Activated naive CD8-positive, alpha-beta T cell treated with anti-CD3 and anti-CD28 coated beads, Interleukin-2, amount 50 U/mL, for 24 hours (primary cell): ENCODE results near the gene HM13.
"Not testable (repeated sequence)": the region's sequence is repeated elsewhere in the genome, so short reads cannot be mapped to it uniquely, and the experiment has no call there.

ENCODE experiments used
- ATAC-seq: fragments of 150-1000 bp; cut with Tn5 transposase; one replicate; pipeline ENCODE4 v1.10.0; 2021
- DNase-seq: peaks from one replicate; pipeline ENCODE4 v3.0.0; 2021
- H3K27ac Mint-ChIP-seq: one replicate; pipeline ENCODE4 v1.8.0; 2021; ENCODE audit warnings: mild to moderate bottlenecking, mixed read lengths
- H3K27me3 Mint-ChIP-seq: one replicate; pipeline ENCODE4 v1.8.0; 2021; ENCODE audit warnings: mixed read lengths
- H3K36me3 Mint-ChIP-seq: one replicate; pipeline ENCODE4 v1.8.0; 2021; ENCODE audit warnings: low read depth, mixed read lengths
- H3K4me1 Mint-ChIP-seq: one replicate; pipeline ENCODE4 v1.8.0; 2021; ENCODE audit warnings: mixed read lengths
- H3K4me3 Mint-ChIP-seq: one replicate; pipeline ENCODE4 v1.8.0; 2021; ENCODE audit warnings: mild to moderate bottlenecking, moderate library complexity, mixed read lengths
- H3K9me3 Mint-ChIP-seq: one replicate; pipeline ENCODE4 v1.8.0; 2021; ENCODE audit warnings: mixed read lengths

The HM13 gene

GRCh38 chr20:31517373-31517772 lies 3.1 kb downstream of the HM13 start:
- Mint-ChIP-seq H3K9me3 (no peaks in the 10 kb centered on the region), H3K27me3 (no peaks in the 10 kb centered on the region), H3K4me1 (peaks cover 34% of the 10 kb centered on the region), H3K27ac (no peak overlapping the region), H3K36me3 (peaks cover 17% of the 10 kb centered on the region), H3K4me3 (no peak overlapping the region)
- DNase-seq: no peak
- ATAC-seq: no peak

GRCh38 chr20:31521267-31521666 lies 7.0 kb downstream of the HM13 start:
- not testable (repeated sequence) for ATAC-seq, H3K4me3 Mint-ChIP-seq, H3K27me3 Mint-ChIP-seq, H3K9me3 Mint-ChIP-seq, DNase-seq, H3K27ac Mint-ChIP-seq
- Mint-ChIP-seq H3K4me1 (peaks cover 39% of the 10 kb centered on the region), H3K36me3 (peaks cover 34% of the 10 kb centered on the region)

GRCh38 chr20:31522731-31523130 lies 8.5 kb downstream of the HM13 start:
- Mint-ChIP-seq H3K27me3 (no peaks in the 10 kb centered on the region), H3K4me3 (no peak overlapping the region), H3K4me1 (peaks cover 39% of the 10 kb centered on the region), H3K27ac (no peak overlapping the region), H3K9me3 (no peaks in the 10 kb centered on the region), H3K36me3 (peaks cover 46% of the 10 kb centered on the region)
- ATAC-seq (no peak), DNase-seq (no peak)

GRCh38 chr20:31523361-31524283 lies 9.4 kb downstream of the HM13 start:
- no peak overlapping the region for H3K27ac Mint-ChIP-seq
- ATAC-seq: no peak
- H3K4me3 Mint-ChIP-seq: no peak overlapping the region
- DNase-seq: no peak
- H3K27me3 Mint-ChIP-seq: no peaks in the 10 kb centered on the region
- H3K4me1 Mint-ChIP-seq: peaks cover 39% of the 10 kb centered on the region
- H3K36me3 Mint-ChIP-seq: peaks cover 50% of the 10 kb centered on the region
- H3K9me3 Mint-ChIP-seq: no peaks in the 10 kb centered on the region

- no peak for DNase-seq
Observed at GRCh38 chr20:31527266-31527665, 13.0 kb downstream of the HM13 start.

GRCh38 chr20:31535298-31535697 lies 21.1 kb downstream of the HM13 start:
- ATAC-seq (no peak), DNase-seq (no peak)
- no peaks in the 10 kb centered on the region for H3K9me3 Mint-ChIP-seq
- H3K27ac Mint-ChIP-seq: no peak overlapping the region
- no peaks in the 10 kb centered on the region for H3K27me3 Mint-ChIP-seq
- no peak overlapping the region for H3K4me3 Mint-ChIP-seq
- peaks cover 68% of the 10 kb centered on the region for H3K36me3 Mint-ChIP-seq
- H3K4me1 Mint-ChIP-seq: peaks cover 22% of the 10 kb centered on the region

More at GRCh38 chr20:31527266-31527665, 13.0 kb downstream of the HM13 start:
- Mint-ChIP-seq H3K4me1 (peaks cover 11% of the 10 kb centered on the region), H3K4me3 (no peak overlapping the region), H3K27ac (no peak overlapping the region), H3K36me3 (peaks cover 55% of the 10 kb centered on the region), H3K9me3 (no peaks in the 10 kb centered on the region), H3K27me3 (no peaks in the 10 kb centered on the region)
- no peak for ATAC-seq

- H3K4me3 Mint-ChIP-seq: no peak overlapping the region
- no peaks in the 10 kb centered on the region for H3K27me3 Mint-ChIP-seq
- H3K4me1 Mint-ChIP-seq: peaks cover 33% of the 10 kb centered on the region
- DNase-seq (no peak), ATAC-seq (no peak)
- no peaks in the 10 kb centered on the region for H3K9me3 Mint-ChIP-seq
- peak overlapping the region; percentile 38 for H3K27ac Mint-ChIP-seq
- H3K36me3 Mint-ChIP-seq: peaks cover 59% of the 10 kb centered on the region
Observed at GRCh38 chr20:31536575-31536974, 22.3 kb downstream of the HM13 start.

- Mint-ChIP-seq H3K4me1 (peaks cover 41% of the 10 kb centered on the region), H3K27me3 (no peaks in the 10 kb centered on the region), H3K4me3 (no peak overlapping the region), H3K36me3 (peaks cover 60% of the 10 kb centered on the region), H3K27ac (peak overlapping the region; percentile 38), H3K9me3 (no peaks in the 10 kb centered on the region)
- DNase-seq (no peak), ATAC-seq (no peak)
Observed at GRCh38 chr20:31537116-31537871, 23.1 kb downstream of the HM13 start.

GRCh38 chr20:31537890-31538289 lies 23.6 kb downstream of the HM13 start:
- H3K4me1 Mint-ChIP-seq: peaks cover 47% of the 10 kb centered on the region
- H3K4me3 Mint-ChIP-seq: no peak overlapping the region
- no peak for ATAC-seq
- no peak for DNase-seq
- no peaks in the 10 kb centered on the region for H3K27me3 Mint-ChIP-seq
- no peaks in the 10 kb centered on the region for H3K9me3 Mint-ChIP-seq
- H3K27ac Mint-ChIP-seq: peak overlapping the region; percentile 76
- peaks cover 62% of the 10 kb centered on the region for H3K36me3 Mint-ChIP-seq

GRCh38 chr20:31538326-31538725 lies 24.1 kb downstream of the HM13 start:
- Mint-ChIP-seq H3K9me3 (no peaks in the 10 kb centered on the region), H3K27ac (peak overlapping the region; percentile 76), H3K36me3 (peaks cover 63% of the 10 kb centered on the region), H3K4me3 (no peak overlapping the region), H3K4me1 (peaks cover 50% of the 10 kb centered on the region), H3K27me3 (no peaks in the 10 kb centered on the region)
- DNase-seq (no peak), ATAC-seq (no peak)

- not testable (repeated sequence) for H3K27me3 Mint-ChIP-seq, H3K9me3 Mint-ChIP-seq, H3K27ac Mint-ChIP-seq, DNase-seq, ATAC-seq, H3K4me3 Mint-ChIP-seq
- Mint-ChIP-seq H3K4me1 (peaks cover 59% of the 10 kb centered on the region), H3K36me3 (peaks cover 63% of the 10 kb centered on the region)
Observed at GRCh38 chr20:31539636-31540035, 25.4 kb downstream of the HM13 start.

- H3K4me3 Mint-ChIP-seq: no peak overlapping the region
- no peak overlapping the region for H3K27ac Mint-ChIP-seq
- H3K9me3 Mint-ChIP-seq: no peaks in the 10 kb centered on the region
- H3K36me3 Mint-ChIP-seq: peaks cover 62% of the 10 kb centered on the region
- peaks cover 59% of the 10 kb centered on the region for H3K4me1 Mint-ChIP-seq
- no peak for DNase-seq
- no peak for ATAC-seq
- no peaks in the 10 kb centered on the region for H3K27me3 Mint-ChIP-seq
Observed at GRCh38 chr20:31540406-31540805, 26.2 kb downstream of the HM13 start.

- H3K4me3 Mint-ChIP-seq: peak overlapping the region; percentile 22
- H3K9me3 Mint-ChIP-seq: no peaks in the 10 kb centered on the region
- ATAC-seq (peak; percentile 85), DNase-seq (peak; percentile 65)
- peaks cover 53% of the 10 kb centered on the region for H3K36me3 Mint-ChIP-seq
- H3K27ac Mint-ChIP-seq: peak overlapping the region; percentile 83
- peaks cover 54% of the 10 kb centered on the region for H3K4me1 Mint-ChIP-seq
- H3K27me3 Mint-ChIP-seq: no peaks in the 10 kb centered on the region
Observed at GRCh38 chr20:31542201-31542842, 28.1 kb downstream of the HM13 start.

- no peak for ATAC-seq
- Mint-ChIP-seq H3K27ac (peak overlapping the region; percentile 83), H3K36me3 (peaks cover 55% of the 10 kb centered on the region), H3K27me3 (no peaks in the 10 kb centered on the region), H3K4me3 (peak overlapping the region; percentile 22), H3K4me1 (peaks cover 48% of the 10 kb centered on the region), H3K9me3 (no peaks in the 10 kb centered on the region)
- no peak for DNase-seq
Observed at GRCh38 chr20:31542963-31543362, 28.7 kb downstream of the HM13 start.
